Measurements from ENCODE around the gene MAP3K8. TPM values are rescaled to one million over a fixed set of nuclear protein-coding genes. Genes with fewer than 3 reads are reported as not detected.

Gene MAP3K8
- total and polyA plus RNA-seq, 2 of the 8 experiments (the other 6 are each of a cell fraction or from before 2014, with no cell fraction given): 5.6 to 6.0 TPM

DNA sequence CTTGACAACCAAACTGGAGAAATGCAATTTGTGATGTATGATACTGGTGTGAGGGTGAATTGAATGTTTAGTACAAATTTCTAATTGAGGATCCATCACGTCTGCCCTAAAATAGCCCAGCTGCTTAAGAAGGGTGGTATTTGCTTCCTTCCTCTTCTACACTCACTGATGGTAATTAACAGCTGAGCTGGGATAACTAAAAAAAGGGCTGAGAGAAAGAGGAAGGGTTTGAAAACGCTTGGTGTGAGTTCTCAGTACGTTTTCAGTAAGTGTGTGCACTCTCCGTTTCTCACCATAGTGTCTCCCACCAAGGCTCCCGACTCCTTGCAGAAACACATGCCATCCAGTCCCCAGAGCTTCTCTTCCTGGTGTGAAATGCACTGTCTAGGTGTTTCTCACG, 54.3 kb downstream of the MAP3K8 start (continued):
- TF ChIP-seq NANOG (IDR thresholded peaks at IDR 0.05; ENCODE audit: insufficient read depth, low read depth, low read length, poor library complexity, severe bottlenecking) (no peak), CHD7 (IDR thresholded peaks at IDR 0.05; ENCODE audit: insufficient replicate concordance, low read length) (no peak), POLR2A (IDR thresholded peaks at IDR 0.05; ENCODE audit: control extremely low read depth in 1 of 2, low read depth in 2 of 2, low read length in 2 of 2) (no peak), SIRT6 (IDR thresholded peaks at IDR 0.05; ENCODE audit: low read length) (no peak)

Data from H1 (cell line).